Subcutaneous adipose tissue (tissue), 4 donors: ENCODE results near the gene SVEP1. TPM values are rescaled to one million over a fixed set of nuclear protein-coding genes. Genes with fewer than 3 reads are reported as not detected.

Experiments
- CTCF ChIP-seq: fragments of 450-650 bp; IDR thresholded peaks from one replicate; pipeline ENCODE4 v1.5.1; 2016; ENCODE audit warnings: low read depth, mild to moderate bottlenecking, control low read depth, antibody characterized with exemption, moderate library complexity
- total RNA-seq, 4 donors: library from RNA; depleted of rRNA; stranded (reverse); fragments of >200 nt; gene quantifications; one replicate each; pipeline ENCODE4 v1.1.0, GENCODE V29; 2016

The SVEP1 gene
- total RNA-seq, 4 donors from 2014 or later = 87.2 to 204 (median 174) TPM

DNA sequence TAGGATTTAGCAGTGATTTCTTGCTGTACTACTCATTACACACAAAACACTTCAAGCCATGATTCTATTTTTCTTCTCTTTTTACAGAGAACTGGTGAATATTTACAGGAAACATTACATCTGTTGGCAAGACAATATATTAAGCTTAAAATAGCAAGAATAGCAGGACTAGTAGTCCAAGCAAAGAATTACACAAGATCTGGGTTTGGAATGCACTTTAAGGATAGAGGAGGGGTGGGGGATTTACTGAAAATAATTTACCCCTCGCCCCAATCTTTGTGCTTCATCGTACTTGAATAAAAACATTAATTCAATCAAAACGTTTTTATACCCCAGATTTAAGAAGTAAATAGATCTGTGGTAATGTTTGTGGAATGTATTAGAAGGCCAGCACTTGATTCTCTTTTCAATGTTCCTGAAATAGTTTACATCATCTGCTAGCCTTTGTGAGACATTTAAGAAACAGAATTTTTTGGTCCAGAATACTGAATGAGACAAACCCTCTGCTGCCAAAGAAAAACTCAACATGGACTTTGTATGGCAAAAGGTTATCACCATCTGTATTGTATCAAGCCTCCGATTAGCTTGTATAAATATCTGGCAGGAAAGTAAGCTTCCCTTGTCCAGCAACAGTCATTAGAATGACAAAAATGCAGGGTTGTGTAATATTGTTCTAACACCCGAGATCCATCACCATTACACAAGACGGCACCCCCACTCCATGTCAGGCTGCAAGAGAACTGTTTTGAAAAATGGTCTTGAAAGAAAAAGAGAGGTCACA, 23.8 kb downstream of the SVEP1 start:
- TF ChIP-seq CTCF = no peak

DNA sequence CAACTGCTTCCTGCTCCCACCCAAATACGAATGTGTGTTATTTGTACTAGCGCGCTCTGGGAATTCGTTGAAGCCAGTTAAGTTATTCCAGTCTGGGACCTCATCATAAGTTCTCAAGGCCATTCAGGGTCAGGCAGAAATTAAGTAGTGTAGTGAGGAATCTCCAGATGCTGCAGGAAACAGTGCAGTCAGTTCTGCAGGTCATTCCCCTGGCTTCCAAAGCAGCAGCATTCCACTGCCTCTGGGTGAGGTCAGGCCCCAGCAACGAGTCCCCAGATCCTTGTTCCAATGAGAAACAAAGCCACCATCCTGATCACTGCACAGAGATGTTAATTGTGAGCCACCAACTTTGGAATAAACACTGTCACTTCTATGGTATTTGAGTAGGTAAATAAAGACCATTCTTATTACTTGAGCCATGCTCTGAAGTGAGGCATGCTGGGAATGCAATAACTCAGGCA, 33.1 kb downstream of the SVEP1 start:
- TF ChIP-seq CTCF = no peak

DNA sequence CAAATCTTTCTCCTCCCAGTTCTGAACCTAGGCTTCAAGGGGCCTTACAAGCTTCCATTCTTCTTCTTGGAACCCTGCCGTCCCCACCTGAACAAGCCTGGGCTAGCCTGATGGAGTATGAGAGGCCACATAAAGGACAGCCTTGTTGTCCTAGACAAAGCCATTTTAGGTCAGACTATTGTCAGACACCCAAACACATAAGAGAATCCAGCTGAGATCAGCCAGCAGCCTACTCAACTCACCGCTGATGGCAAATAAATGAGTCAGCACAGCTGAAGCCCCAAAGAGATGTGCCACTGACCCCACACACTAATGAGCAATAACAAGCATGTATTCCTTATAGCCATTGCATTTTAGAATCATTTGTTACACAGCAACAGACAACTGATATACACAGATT, 33.8 kb downstream of the SVEP1 start:
- no peak for TF ChIP-seq CTCF

DNA sequence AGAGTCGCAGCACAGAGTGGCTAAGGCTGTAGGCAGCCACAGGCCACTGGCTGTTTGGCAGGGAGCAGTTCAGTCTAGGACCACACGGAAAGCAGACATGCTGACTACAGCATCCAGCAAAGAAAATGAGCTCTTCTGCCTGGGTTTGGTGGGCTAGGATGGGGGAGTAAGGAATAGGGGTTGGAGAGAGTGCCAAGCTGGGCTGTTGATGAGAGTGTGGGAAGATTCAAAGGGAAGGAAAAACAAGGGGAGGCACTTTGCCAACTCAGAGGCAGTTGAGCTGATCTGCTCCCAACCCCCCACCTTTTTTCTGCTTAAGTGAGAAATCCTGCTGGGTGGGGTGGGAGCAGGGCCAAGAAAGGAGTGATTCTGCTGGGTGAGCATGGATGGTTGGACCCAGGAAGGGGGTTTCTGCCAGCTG, 35.9 kb downstream of the SVEP1 start:
- TF ChIP-seq CTCF = no peak

- TF ChIP-seq CTCF = no peak
Measured at GRCh38 chr9:110541950-110542349, 37.6 kb downstream of the SVEP1 start.

DNA sequence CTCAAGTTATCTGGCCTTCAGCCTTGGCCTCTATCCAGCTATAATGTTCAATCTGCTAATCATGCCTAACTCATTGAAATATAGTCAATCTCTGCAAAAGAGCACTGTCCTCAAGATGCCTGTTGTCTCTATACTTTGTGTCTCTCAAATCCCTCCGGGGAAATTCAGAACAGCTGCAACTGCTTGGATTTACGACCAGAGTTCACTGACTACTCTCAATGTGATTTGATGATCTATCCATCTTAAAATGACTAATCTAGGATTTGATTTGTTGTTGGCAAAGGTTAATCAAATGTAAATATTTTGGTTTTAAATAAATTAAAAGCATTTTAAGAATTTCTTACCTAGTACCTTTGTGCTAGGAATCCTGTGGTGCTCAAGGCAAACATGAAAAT, 40.9 kb downstream of the SVEP1 start:
- no peak for TF ChIP-seq CTCF

DNA sequence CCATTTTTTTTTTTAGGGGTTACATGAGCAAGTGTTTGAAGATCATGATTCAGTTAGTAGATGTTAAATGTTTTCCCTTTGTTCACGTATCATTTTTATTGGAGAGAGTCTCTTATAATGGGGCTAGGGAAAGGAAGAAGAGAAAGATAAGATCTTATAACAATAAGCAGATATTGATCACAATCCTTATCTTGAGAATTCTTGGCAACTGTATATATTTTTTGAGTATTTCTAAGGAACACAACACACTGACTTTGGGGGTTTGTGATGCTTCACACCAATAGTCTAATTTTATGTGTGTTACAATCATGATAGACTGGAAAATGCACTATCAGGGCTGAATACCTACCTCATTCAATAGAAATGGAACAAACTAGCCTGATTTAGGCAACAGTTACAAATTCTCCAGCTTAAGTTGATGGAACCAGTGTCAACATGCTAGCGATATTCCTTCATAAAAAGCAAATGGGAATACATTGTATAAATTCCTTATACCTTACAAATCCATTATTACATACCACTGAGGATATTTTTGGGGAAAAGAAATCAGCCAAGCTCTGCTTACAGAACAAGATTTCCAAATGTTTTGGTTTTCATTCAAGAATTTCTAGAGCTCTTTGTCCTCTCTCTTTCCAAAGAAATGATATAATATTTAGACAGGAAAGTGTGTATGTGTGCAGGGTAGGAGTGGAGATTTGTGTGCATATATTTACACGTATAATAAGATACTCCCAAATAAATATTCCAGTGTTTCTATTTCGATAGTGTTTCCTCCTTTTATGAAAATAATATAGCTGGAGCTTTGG, 41.5 kb downstream of the SVEP1 start:
- no peak for TF ChIP-seq CTCF
